GM12872 (cell line): ENCODE measurements around the gene RBM47.

ENCODE experiments used
- CTCF ChIP-seq: IDR thresholded peaks from 3 replicates; pipeline ENCODE4 v1.5.1; 2011; ENCODE audit warnings: low read depth, mild to moderate bottlenecking, low read length, moderate library complexity; ENCODE audit not compliant: insufficient read depth

The RBM47 gene

GRCh38 chr4:40645586-40645985, 15.9 kb upstream of the RBM47 start:
- no peak for TF ChIP-seq CTCF

GRCh38 chr4:40632080-40632479, 2.4 kb upstream of the RBM47 start:
- TF ChIP-seq CTCF: no peak

- no peak for TF ChIP-seq CTCF
Measured at GRCh38 chr4:40630335-40631021, 814 bp upstream of the RBM47 start.

GRCh38 chr4:40628888-40629287, 776 bp downstream of the RBM47 start:
- TF ChIP-seq CTCF: no peak

- no peak for TF ChIP-seq CTCF
Measured at GRCh38 chr4:40627540-40627939, 2.1 kb downstream of the RBM47 start.

- TF ChIP-seq CTCF: no peak
Measured at GRCh38 chr4:40626183-40626990, 3.3 kb downstream of the RBM47 start.

- no peak for TF ChIP-seq CTCF
Measured at GRCh38 chr4:40623707-40624106, 6.0 kb downstream of the RBM47 start.
